Stomach (tissue), 9 donors: ENCODE measurements around the gene NFIX. TPM values are rescaled to one million over a fixed set of nuclear protein-coding genes. Genes with fewer than 3 reads are reported as not detected.

Experiments used
- DNase-seq, 2 donors: peaks; one replicate each; pipeline versions ENCODE4 v3.0.0 to v3.0.0-alpha.2; 2013 to 2019
- H3K27ac ChIP-seq, 5 donors: fragments of 200-600 bp in 4 of 5; sonication (generic) in 4 of 5; one replicate each; pipeline ENCODE4 v1.5.1; 2013 to 2019; ENCODE audit warnings: mild to moderate bottlenecking in 1 of 5, moderate library complexity in 1 of 5
- H3K27me3 ChIP-seq, 3 donors: fragments of 200-600 bp; sonication (generic); one replicate each; pipeline ENCODE4 v1.5.1; 2017 to 2019; ENCODE audit warnings: mixed run types in 1 of 3
- H3K36me3 ChIP-seq, 4 donors: fragments of 200-600 bp; sonication (generic); 1 replicate in 3 of 4; 2 replicates in 1 of 4; pipeline ENCODE4 v1.5.1; 2016 to 2019
- H3K4me1 ChIP-seq, 4 donors: fragments of 200-600 bp; sonication (generic); one replicate each; pipeline ENCODE4 v1.5.1; 2016 to 2019
- H3K4me3 ChIP-seq, 4 donors: fragments of 200-600 bp; sonication (generic) in 3 of 4; one replicate each; pipeline ENCODE4 v1.5.1; 2016 to 2019; ENCODE audit warnings: mild to moderate bottlenecking in 1 of 4
- H3K9me3 ChIP-seq, 4 donors: fragments of 200-600 bp; sonication (generic); one replicate each; pipeline ENCODE4 v1.5.1; 2016 to 2019
- CTCF ChIP-seq, 7 experiments: fragments of 450-650 bp in 4 of 7; fragments of 200-600 bp in 3 of 7; sonication (generic) in 3 of 7; IDR thresholded peaks; one replicate each; pipeline ENCODE4 v1.5.1; 2016 to 2019; ENCODE audit warnings: antibody characterized with exemption in 7 of 7, control low read depth in 2 of 7, mild to moderate bottlenecking in 1 of 7
- EP300 ChIP-seq: sonication (generic); formaldehyde crosslinking; IDR thresholded peaks from one replicate; pipeline ENCODE4 v1.6.1; 2017; ENCODE audit warnings: antibody characterized with exemption
- POLR2A ChIP-seq, 4 donors: fragments of 450-650 bp; IDR thresholded peaks; one replicate each; pipeline ENCODE4 v1.6.1; 2016; ENCODE audit warnings: antibody characterized with exemption in 4 of 4, control low read depth in 2 of 4, mild to moderate bottlenecking in 1 of 4, moderate library complexity in 1 of 4
- POLR2AphosphoS5 ChIP-seq, 3 donors: sonication (generic); formaldehyde crosslinking; IDR thresholded peaks; one replicate each; pipeline ENCODE4 v1.6.1; 2016; ENCODE audit warnings: antibody characterized with exemption in 3 of 3
- WGBS, 5 donors: extraction: QIAGEN DNeasy Blood & Tissue Kit in 3 of 5; methylation state at CpG; one replicate each; pipeline versions ENCODE4 v1.1.5 to v1.1.7; 2013 to 2018; 5-methylcytosine and 5-hydroxymethylcytosine counted together
- intact Hi-C: fragments of 100-400 bp; cut with DNase I; formaldehyde crosslinking; loops from one replicate; pipeline ENCODE4 v1.15.1; 2023; ENCODE audit warnings: low total_unique reads
- polyA plus RNA-seq, 3 donors: library from polyadenylated mRNA; stranded (reverse); fragments of 200-250 nt; gene quantifications; one replicate each; pipeline ENCODE4 v1.2.3, GENCODE V29; 2013
- total RNA-seq, 5 donors: library from RNA; depleted of rRNA; stranded (reverse); fragments of >200 nt; gene quantifications; one replicate each; pipeline versions ENCODE4 v1.1.0 to v1.2.3, GENCODE V29; 2014 to 2016
- donor health status: healthy with polysubstance abuse.
- donor health status: Bipolar disorder and iron deficiency.
- donor health status: healthy.

NFIX gene
- total and polyA plus RNA-seq, 8 donors, result 11.5 to 183 (median 37.6) TPM

GRCh38 chr19:13038306-13039210 lies 43.3 kb downstream of the NFIX start:
- WGBS, 5 donors, result 60 to 78% (median 67%) methylated on average over 12 to 13 of the region's 13 CpGs
- Histone ChIP-seq H3K27me3 (no peaks in the 10 kb centered on the region), H3K36me3 (no peaks in the 10 kb centered on the region), H3K27ac (peak overlapping the region in 4 of 5 donors; percentile 40 to 88 (median 76)), H3K9me3 (no peaks in the 10 kb centered on the region), H3K4me1 (peaks cover 65 to 100% (median 84%) of the 10 kb centered on the region in 4 donors), H3K4me3 (no peak overlapping the region)
- intact Hi-C loops, result no loop called here
- DNase-seq, result no peak
- TF ChIP-seq POLR2AphosphoS5 (IDR thresholded peaks at IDR 0.05) (no peak), POLR2A (IDR thresholded peaks at IDR 0.05) (no peak), CTCF (IDR thresholded peaks at IDR 0.05) (no peak), EP300 (no peak)

GRCh38 chr19:13039211-13039789 lies 44.0 kb downstream of the NFIX start:
- TF ChIP-seq EP300 (no peak), POLR2A (IDR thresholded peaks at IDR 0.05) (no peak), CTCF (IDR thresholded peaks at IDR 0.05) (no peak), POLR2AphosphoS5 (IDR thresholded peaks at IDR 0.05) (no peak)
- Histone ChIP-seq H3K27ac (peak overlapping the region in 4 of 5 donors; percentile 10 to 88 (median 67)), H3K4me3 (no peak overlapping the region), H3K4me1 (peaks cover 60 to 100% (median 84%) of the 10 kb centered on the region in 4 donors), H3K36me3 (no peaks in the 10 kb centered on the region), H3K9me3 (no peaks in the 10 kb centered on the region), H3K27me3 (no peaks in the 10 kb centered on the region)
- WGBS, 5 donors, result 49 to 68% (median 51%) methylated on average over 8 of the region's 8 CpGs
- DNase-seq, result no peak
- intact Hi-C loops, result no loop called here

GRCh38 chr19:13040232-13040947 lies 45.1 kb downstream of the NFIX start:
- 41 to 59% (median 43%) methylated on average over 15 of the region's 15 CpGs for WGBS, 5 donors
- Histone ChIP-seq H3K9me3 (no peaks in the 10 kb centered on the region), H3K36me3 (no peaks in the 10 kb centered on the region), H3K4me1 (peaks cover 67 to 100% (median 83%) of the 10 kb centered on the region in 4 donors), H3K4me3 (no peak overlapping the region), H3K27me3 (no peaks in the 10 kb centered on the region), H3K27ac (peak overlapping the region in 4 of 5 donors; percentile 6 to 88 (median 67))
- DNase-seq, result no peak
- intact Hi-C loops, result no loop called here
- no peak for TF ChIP-seq POLR2AphosphoS5 (IDR thresholded peaks at IDR 0.05)
- no peak for TF ChIP-seq CTCF (IDR thresholded peaks at IDR 0.05)
- TF ChIP-seq POLR2A (IDR thresholded peaks at IDR 0.05), result no peak
- TF ChIP-seq EP300, result no peak

GRCh38 chr19:13040948-13041292 lies 45.6 kb downstream of the NFIX start:
- H3K9me3 ChIP-seq, result no peaks in the 10 kb centered on the region
- no peak overlapping the region for H3K4me3 ChIP-seq
- H3K36me3 ChIP-seq, result no peaks in the 10 kb centered on the region
- WGBS, 5 donors, result 38 to 55% (median 48%) methylated on average over 4 of the region's 4 CpGs
- peak overlapping the region in 4 of 5 donors; percentile 6 to 88 (median 67) for H3K27ac ChIP-seq
- DNase-seq, result no peak
- intact Hi-C loops, result no loop called here
- H3K27me3 ChIP-seq, result no peaks in the 10 kb centered on the region
- peaks cover 67 to 100% (median 85%) of the 10 kb centered on the region in 4 donors for H3K4me1 ChIP-seq
- no peak for TF ChIP-seq POLR2A (IDR thresholded peaks at IDR 0.05)
- TF ChIP-seq POLR2AphosphoS5 (IDR thresholded peaks at IDR 0.05), result no peak
- TF ChIP-seq CTCF (IDR thresholded peaks at IDR 0.05), result no peak
- no peak for TF ChIP-seq EP300
